Stimulated activated CD8-positive, alpha-beta memory T cell treated with anti-CD3 and anti-CD28 coated beads, Interleukin-7, amount 100 ng/mL, for 24 hours (primary cell): ENCODE results near the gene DNASE1.

Source experiments
- DNase-seq: peaks from one replicate; pipeline ENCODE4 v3.0.0-alpha.2; 2020; ENCODE audit warnings: low read depth

DNASE1 gene

GRCh38 chr16:3696425-3697218, 42.1 kb downstream of the DNASE1 start:
- DNase-seq: no peak

GRCh38 chr16:3698941-3699340, 44.5 kb downstream of the DNASE1 start:
- no peak for DNase-seq

- DNase-seq: no peak
These were observed 47.0 kb downstream of the DNASE1 start for GRCh38 chr16:3701531-3701930.

GRCh38 chr16:3702082-3702481, 47.6 kb downstream of the DNASE1 start:
- no peak for DNase-seq

- no peak for DNase-seq
These were observed 51.9 kb downstream of the DNASE1 start for GRCh38 chr16:3706253-3707012.
